DOHH2 (cell line): ENCODE measurements around the gene LOXL4.

Experiments
- CTCF ChIP-seq: fragments of 200-600 bp; sonication (generic); IDR thresholded peaks from one replicate; pipeline ENCODE4 v1.5.1; 2014; ENCODE audit warnings: antibody characterized with exemption, mild to moderate bottlenecking, low read depth, low read length; ENCODE audit not compliant: poor library complexity, severe bottlenecking
- EZH2phosphoT487 ChIP-seq: fragments of 200-600 bp; sonication (generic); IDR thresholded peaks from 2 replicates; pipeline ENCODE4 v1.6.1; 2017; ENCODE audit warnings: borderline replicate concordance, mild to moderate bottlenecking, antibody characterized with exemption, low read length, moderate library complexity, mixed read lengths

DNA sequence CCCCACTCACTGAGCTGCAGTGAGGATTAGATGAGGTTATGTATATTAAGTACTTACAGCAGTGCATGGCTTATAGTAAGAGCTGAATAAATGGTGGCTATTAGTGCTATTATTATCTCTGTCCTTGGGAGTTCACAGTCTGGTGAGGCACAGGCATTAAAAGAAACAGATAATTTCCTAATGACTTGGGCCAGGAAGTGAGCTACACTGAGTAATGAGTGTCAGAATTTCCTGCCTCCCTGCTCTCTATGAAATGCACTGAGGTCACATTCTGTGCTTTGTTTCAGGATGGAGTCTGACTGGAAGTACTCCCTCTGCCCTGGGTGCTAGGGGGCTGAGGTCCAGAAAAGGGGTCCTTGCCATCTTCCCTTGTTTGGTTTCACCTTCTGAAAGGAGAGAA lies 48.7 kb upstream of the LOXL4 start:
- TF ChIP-seq CTCF = no peak
- TF ChIP-seq EZH2phosphoT487 = no peak
